Upper lobe of left lung (tissue), 6 donors: Measurements from ENCODE around the gene ALG9. TPM values are rescaled to one million over a fixed set of nuclear protein-coding genes. Genes with fewer than 3 reads are reported as not detected.

Source experiments
- ATAC-seq, 2 donors: fragments of 200-7000 bp; cut with Tn5 transposase; one replicate each; pipeline ENCODE4 v1.9.1; 2022; ENCODE audit warnings: mild to moderate bottlenecking in 2 of 2, moderate library complexity in 2 of 2; ENCODE audit not compliant: low FRiP score in 2 of 2
- DNase-seq, 2 donors: peaks; one replicate each; pipeline ENCODE4 v3.0.0-alpha.2; 2019 to 2020
- H3K27ac ChIP-seq, 4 donors: fragments of 200-600 bp; sonication (generic); one replicate each; pipeline ENCODE4 v1.5.1; 2016 to 2019
- H3K27me3 ChIP-seq, 4 donors: fragments of 200-600 bp; sonication (generic); one replicate each; pipeline ENCODE4 v1.5.1; 2017 to 2019
- H3K36me3 ChIP-seq, 4 donors: fragments of 200-600 bp; sonication (generic); one replicate each; pipeline ENCODE4 v1.5.1; 2016 to 2019
- H3K4me1 ChIP-seq, 4 donors: fragments of 200-600 bp; sonication (generic); one replicate each; pipeline ENCODE4 v1.5.1; 2018 to 2019
- H3K4me3 ChIP-seq, 4 donors: fragments of 200-600 bp; sonication (generic); one replicate each; pipeline ENCODE4 v1.5.1; 2017 to 2019; ENCODE audit warnings: mild to moderate bottlenecking in 2 of 4, moderate library complexity in 1 of 4
- H3K9me3 ChIP-seq, 4 donors: fragments of 200-600 bp; sonication (generic); one replicate each; pipeline ENCODE4 v1.5.1; 2018 to 2019
- CTCF ChIP-seq, 6 experiments: fragments of 450-650 bp in 4 of 6; fragments of 200-600 bp in 2 of 6; sonication (generic) in 2 of 6; IDR thresholded peaks; one replicate each; pipeline ENCODE4 v1.5.1; 2016 to 2019; ENCODE audit warnings: antibody characterized with exemption in 6 of 6
- EP300 ChIP-seq, 4 donors: sonication (generic); formaldehyde crosslinking; IDR thresholded peaks; one replicate each; pipeline ENCODE4 v1.5.1; 2017; ENCODE audit warnings: antibody characterized with exemption in 4 of 4, control low read depth in 2 of 4
- POLR2A ChIP-seq, 4 donors: fragments of 450-650 bp; IDR thresholded peaks; one replicate each; pipeline ENCODE4 v1.5.1; 2016 to 2017; ENCODE audit warnings: antibody characterized with exemption in 4 of 4, mild to moderate bottlenecking in 2 of 4
- POLR2AphosphoS5 ChIP-seq, 2 donors: sonication (generic); formaldehyde crosslinking; IDR thresholded peaks; one replicate each; pipeline ENCODE4 v1.5.1; 2017; ENCODE audit warnings: antibody characterized with exemption in 2 of 2
- WGBS, 2 donors: methylation state at CpG; one replicate each; pipeline ENCODE4 v1.1.5; 2017 to 2018; 5-methylcytosine and 5-hydroxymethylcytosine counted together
- total RNA-seq, 6 donors: library from RNA; depleted of rRNA in 4 of 6; stranded (reverse); fragments of >200 nt in 4 of 6; gene quantifications; one replicate each; pipeline versions ENCODE4 v1.1.0 to v1.2.1, GENCODE V29; 2016 to 2021
- donor health status: DM: no; HTN: no; CAD: no; lungs with moderate emphysema.
- donor health status: DM: no; HTN: yes; CAD: no; lungs with severe emphysema.

ALG9 gene
- total RNA-seq, 6 donors from 2014 or later = 15.7 to 34.8 (median 20.9) TPM

- Histone ChIP-seq H3K36me3 (peaks cover 0 to 16% (median 0%) of the 10 kb centered on the region in 4 donors), H3K4me1 (peaks cover 0 to 8% (median 2%) of the 10 kb centered on the region in 4 donors), H3K27ac (no peak overlapping the region), H3K9me3 (peaks cover 0 to 11% (median 3%) of the 10 kb centered on the region in 4 donors), H3K4me3 (no peak overlapping the region), H3K27me3 (no peaks in the 10 kb centered on the region)
- 94 to 96% methylated on average over 2 of the region's 2 CpGs for WGBS, 2 donors
- ATAC-seq (no peak), DNase-seq (no peak)
- TF ChIP-seq POLR2AphosphoS5 (IDR thresholded peaks at IDR 0.05) = no peak
- TF ChIP-seq POLR2A (IDR thresholded peaks at IDR 0.05) = no peak
These were observed 74.2 kb downstream of the ALG9 start for GRCh38 chr11:111797145-111797581.

DNA sequence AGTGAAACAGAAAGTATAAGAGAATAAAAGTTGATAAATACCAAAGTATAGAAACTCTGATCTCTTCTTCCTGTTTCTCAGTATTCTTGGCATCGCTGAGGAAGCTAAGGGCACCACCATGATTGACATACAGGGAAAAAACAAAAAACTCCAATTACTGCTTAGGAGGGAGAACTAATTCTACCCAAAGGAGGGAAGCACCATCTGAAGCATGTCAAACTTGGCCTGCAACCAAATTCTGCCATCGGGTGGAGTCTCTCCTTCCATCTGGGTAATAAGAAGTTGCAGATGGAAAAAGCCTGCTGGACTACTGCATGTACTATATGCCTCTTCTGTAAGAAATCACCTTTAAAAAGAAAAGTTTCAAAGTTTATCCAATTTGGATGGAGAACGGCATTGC is 74.7 kb downstream of the ALG9 start:
- H3K27me3 ChIP-seq = no peaks in the 10 kb centered on the region
- H3K36me3 ChIP-seq = peaks cover 0 to 11% (median 0%) of the 10 kb centered on the region in 4 donors
- DNase-seq (no peak), ATAC-seq (no peak)
- H3K9me3 ChIP-seq = peaks cover 0 to 11% (median 3%) of the 10 kb centered on the region in 4 donors
- no peak overlapping the region for H3K4me3 ChIP-seq
- 48 to 51% methylated on average over 3 of the region's 3 CpGs for WGBS, 2 donors
- H3K4me1 ChIP-seq = peaks cover 0 to 8% (median 2%) of the 10 kb centered on the region in 4 donors
- H3K27ac ChIP-seq = no peak overlapping the region
- TF ChIP-seq EP300 (IDR thresholded peaks at IDR 0.05) (no peak), POLR2AphosphoS5 (IDR thresholded peaks at IDR 0.05) (no peak), CTCF (IDR thresholded peaks at IDR 0.05) (no peak), POLR2A (IDR thresholded peaks at IDR 0.05) (no peak)

DNA sequence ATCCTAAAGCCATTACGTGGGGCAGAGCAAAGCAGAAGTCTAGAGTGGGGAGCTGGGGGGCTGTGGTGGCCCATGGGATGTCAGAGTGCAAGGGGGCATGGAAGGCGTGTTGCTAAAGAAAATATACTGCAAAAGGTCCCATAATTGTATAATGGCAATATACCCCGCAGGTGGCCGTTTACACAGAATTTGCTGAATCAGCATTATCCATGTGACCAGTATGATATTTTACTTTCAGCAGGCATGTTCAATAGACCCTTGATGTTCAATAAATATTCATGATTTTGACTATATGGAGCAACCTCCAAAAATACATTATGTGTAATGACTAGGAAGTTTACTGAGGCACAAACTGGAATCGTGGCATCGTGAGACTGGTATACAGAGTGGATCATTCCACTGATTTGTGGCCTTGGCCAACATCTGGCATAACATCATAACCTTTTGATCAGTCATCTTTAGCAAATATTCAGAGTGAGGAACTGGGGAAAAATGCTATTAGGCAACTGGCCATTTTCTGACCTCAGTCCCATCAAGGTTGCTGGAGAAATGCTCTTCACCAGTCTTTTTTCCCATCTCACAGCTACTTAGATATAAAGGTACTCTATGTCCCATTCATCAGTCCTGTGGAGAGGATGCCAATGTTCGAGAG is 75.9 kb downstream of the ALG9 start:
- Histone ChIP-seq H3K9me3 (peaks cover 0 to 11% (median 3%) of the 10 kb centered on the region in 4 donors), H3K27me3 (no peaks in the 10 kb centered on the region), H3K27ac (no peak overlapping the region), H3K4me3 (no peak overlapping the region), H3K4me1 (peaks cover 0 to 3% (median 2%) of the 10 kb centered on the region in 4 donors), H3K36me3 (peaks cover 0 to 5% (median 0%) of the 10 kb centered on the region in 4 donors)
- DNase-seq (no peak), ATAC-seq (peak in 1 of 2 donors; percentile 66)
- TF ChIP-seq POLR2AphosphoS5 (IDR thresholded peaks at IDR 0.05) = no peak
- TF ChIP-seq CTCF (IDR thresholded peaks at IDR 0.05) = no peak
- no peak for TF ChIP-seq POLR2A (IDR thresholded peaks at IDR 0.05)
- TF ChIP-seq EP300 (IDR thresholded peaks at IDR 0.05) = no peak
- WGBS, 2 donors = 96 to 98% methylated on average over 7 of the region's 7 CpGs

DNA sequence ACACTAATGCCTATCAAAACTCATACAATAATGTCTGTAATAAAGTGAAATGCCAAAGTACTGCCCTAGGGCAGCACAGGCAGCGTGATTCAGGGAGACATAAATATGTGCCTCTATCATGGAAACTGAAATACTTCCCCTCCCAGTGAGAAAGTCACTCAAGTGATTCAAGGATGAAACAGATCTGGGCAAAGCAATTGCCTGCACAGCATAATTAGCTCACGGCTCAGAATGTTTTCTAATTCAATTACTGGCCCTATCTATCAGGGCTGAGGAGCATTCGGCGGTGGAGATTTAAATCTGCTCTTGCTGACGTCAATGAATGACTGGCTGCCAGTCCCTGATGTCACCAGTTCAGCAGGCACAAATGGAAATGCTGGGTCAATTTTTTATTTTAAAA is 77.5 kb downstream of the ALG9 start:
- Histone ChIP-seq H3K4me3 (no peak overlapping the region), H3K27ac (no peak overlapping the region), H3K9me3 (peaks cover 0 to 11% (median 3%) of the 10 kb centered on the region in 4 donors), H3K27me3 (no peaks in the 10 kb centered on the region), H3K4me1 (peaks cover 0 to 3% (median 2%) of the 10 kb centered on the region in 4 donors), H3K36me3 (peaks cover 0 to 5% (median 0%) of the 10 kb centered on the region in 4 donors)
- 91 to 95% methylated on average over 5 of the region's 5 CpGs for WGBS, 2 donors
- DNase-seq (no peak), ATAC-seq (peak in 1 of 2 donors; percentile 76)
- no peak for TF ChIP-seq POLR2A (IDR thresholded peaks at IDR 0.05)
- no peak for TF ChIP-seq EP300 (IDR thresholded peaks at IDR 0.05)
- no peak for TF ChIP-seq CTCF (IDR thresholded peaks at IDR 0.05)
- no peak for TF ChIP-seq POLR2AphosphoS5 (IDR thresholded peaks at IDR 0.05)

- 93 to 96% methylated on average over 6 of the region's 6 CpGs for WGBS, 2 donors
- Histone ChIP-seq H3K27me3 (no peaks in the 10 kb centered on the region), H3K9me3 (peaks cover 0 to 11% (median 3%) of the 10 kb centered on the region in 4 donors), H3K36me3 (peaks cover 0 to 2% (median 0%) of the 10 kb centered on the region in 4 donors), H3K4me1 (peaks cover 0 to 3% (median 2%) of the 10 kb centered on the region in 4 donors), H3K27ac (no peak overlapping the region), H3K4me3 (no peak overlapping the region)
- TF ChIP-seq EP300 (IDR thresholded peaks at IDR 0.05) (no peak), POLR2AphosphoS5 (IDR thresholded peaks at IDR 0.05) (no peak), POLR2A (IDR thresholded peaks at IDR 0.05) (no peak), CTCF (IDR thresholded peaks at IDR 0.05) (no peak)
- no peak for ATAC-seq
- DNase-seq = no peak
These were observed 78.4 kb downstream of the ALG9 start for GRCh38 chr11:111792955-111793500.
